ENCODE data around the gene OGDHL.
"Not testable (repeated sequence)": the region's sequence is repeated elsewhere in the genome, so short reads cannot be mapped to it uniquely, and the experiment has no call there.

Gene OGDHL

DNA sequence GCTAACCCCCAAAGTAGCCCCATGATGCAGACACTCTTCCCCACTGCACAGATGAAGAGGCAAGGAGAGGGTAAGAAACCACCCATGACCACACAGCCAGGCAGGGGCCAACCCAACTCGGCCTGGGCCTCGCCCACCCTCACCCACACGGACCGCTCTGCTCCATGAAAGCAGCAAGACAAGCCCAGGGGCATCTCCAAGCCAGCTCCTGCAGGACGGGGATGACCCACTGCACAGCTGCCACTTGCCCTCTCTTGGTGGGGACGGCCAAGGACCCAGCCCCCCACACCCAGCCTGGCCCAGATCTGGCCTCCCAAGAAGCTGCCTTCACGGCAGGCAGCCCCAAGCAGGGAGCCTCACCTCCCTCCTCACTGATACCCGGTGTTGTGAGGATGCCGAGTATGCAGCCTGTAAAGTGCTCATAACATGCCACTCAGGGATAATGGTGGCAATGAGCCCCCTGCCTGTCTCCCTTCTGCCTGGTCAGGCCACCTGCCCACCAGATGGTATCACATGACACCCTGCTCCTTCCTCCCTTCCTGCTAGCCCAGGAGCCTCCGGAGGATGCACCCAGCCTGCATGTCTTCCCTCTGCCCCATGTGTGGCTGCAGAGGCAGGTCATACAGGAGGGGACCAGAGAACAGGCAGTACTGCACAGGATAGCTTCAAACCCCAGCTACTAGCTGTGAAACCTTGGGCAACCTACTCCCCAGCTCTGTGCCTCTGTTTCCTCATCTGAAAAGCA lies 23.3 kb downstream of the OGDHL start:
- DNase-seq, result no peak

- DNase-seq, result no peak
Measured at GRCh38 chr10:49737474-49738201, 24.5 kb downstream of the OGDHL start.

DNA sequence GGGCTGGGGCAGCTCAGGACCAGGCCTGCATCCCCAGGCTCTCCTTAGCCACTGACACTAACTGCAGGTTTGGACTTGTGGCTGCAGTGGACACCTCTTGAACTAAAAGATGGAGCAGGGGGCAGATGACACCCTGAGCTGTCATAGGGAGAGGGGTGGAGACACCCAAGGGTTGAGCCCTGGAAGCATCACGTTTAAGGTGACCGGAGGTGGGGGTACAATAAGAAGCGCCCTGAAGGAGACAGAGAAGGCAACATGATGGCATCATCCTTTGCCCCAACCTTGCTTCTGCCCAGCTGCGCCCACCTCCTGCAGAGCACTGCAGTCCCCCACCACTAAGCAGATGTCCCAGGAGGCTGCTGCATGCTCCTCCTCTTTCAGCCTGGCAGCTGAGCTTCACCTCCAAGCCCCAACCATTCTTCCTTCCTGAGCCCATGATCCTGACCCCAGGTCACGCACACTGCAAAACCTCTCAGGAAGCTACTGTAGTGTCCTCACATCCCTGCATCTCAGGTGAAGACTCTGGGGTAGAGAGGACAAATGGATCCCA lies 25.5 kb downstream of the OGDHL start:
- DNase-seq, result no peak

- no peak for DNase-seq
Measured at GRCh38 chr10:49735848-49736563, 26.1 kb downstream of the OGDHL start.

DNA sequence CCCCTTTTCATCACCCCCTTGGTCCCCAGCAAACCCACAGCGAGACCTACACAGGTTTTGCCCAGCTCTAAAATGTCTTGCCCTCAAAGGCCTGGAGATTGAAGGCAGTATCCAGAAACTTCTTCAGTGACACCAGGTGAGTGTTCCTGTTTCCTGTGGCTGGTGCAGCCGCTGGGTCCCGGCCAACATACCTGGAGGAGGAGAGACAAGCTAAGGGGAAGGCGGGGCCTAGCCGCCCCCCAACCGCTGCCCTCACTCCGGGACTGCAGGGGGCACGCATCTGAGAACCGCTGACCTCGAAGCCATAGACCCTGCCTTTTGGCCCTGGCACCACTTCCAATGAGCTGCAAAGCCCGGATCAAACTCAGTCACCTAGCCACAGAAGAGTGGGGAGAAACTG lies 27.0 kb downstream of the OGDHL start:
- no peak for DNase-seq

DNA sequence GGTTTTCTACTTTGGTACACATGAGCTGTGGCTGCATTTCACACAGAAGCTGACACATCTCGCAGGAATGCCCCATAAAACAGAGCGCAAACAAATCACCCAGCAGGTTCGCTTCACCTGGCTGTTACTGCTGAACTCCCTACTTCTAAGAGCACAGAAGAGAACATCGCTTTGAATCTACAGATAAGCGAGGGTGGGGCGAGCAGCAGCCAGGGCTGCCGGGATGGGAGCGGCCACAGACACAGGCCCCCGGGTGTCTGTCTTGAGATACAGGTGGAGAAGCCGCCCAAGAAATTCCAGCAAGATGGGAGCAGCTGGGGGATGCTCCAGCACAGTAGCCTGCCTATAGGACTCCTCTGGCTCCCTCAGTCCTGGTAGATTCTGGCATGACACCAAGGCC lies 27.4 kb downstream of the OGDHL start:
- no peak for DNase-seq

- DNase-seq, result no peak
Measured at GRCh38 chr10:49733866-49734265, 28.3 kb downstream of the OGDHL start.

DNA sequence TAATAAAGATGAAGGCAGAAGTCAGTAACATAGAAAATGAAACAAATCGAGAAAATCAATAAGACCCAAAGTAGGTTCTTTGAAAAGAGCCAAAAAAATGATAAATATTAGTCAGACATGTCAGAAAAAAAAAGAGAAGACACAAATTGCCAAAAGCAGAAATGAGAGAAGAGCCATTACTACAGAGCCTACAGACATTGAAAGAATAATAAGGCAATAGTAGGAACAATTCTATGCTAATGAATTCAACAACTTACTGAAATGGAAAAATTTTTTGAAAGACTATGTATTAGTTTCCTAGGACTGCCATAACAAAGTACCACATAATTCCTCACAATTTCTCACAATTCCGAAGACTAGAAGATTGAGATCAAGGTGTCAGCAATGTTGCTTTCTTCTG lies 35.5 kb downstream of the OGDHL start:
- no peak for DNase-seq

GRCh38 chr10:49715157-49715556 lies 47.0 kb downstream of the OGDHL start:
- DNase-seq, result not testable (repeated sequence)

GRCh38 chr10:49713266-49713665 lies 48.9 kb downstream of the OGDHL start:
- no peak for DNase-seq

GRCh38 chr10:49711481-49711880 lies 50.6 kb downstream of the OGDHL start:
- no peak for DNase-seq

GRCh38 chr10:49710966-49711365 lies 51.2 kb downstream of the OGDHL start:
- DNase-seq, result no peak

GRCh38 chr10:49709934-49710333 lies 52.2 kb downstream of the OGDHL start:
- no peak for DNase-seq

DNA sequence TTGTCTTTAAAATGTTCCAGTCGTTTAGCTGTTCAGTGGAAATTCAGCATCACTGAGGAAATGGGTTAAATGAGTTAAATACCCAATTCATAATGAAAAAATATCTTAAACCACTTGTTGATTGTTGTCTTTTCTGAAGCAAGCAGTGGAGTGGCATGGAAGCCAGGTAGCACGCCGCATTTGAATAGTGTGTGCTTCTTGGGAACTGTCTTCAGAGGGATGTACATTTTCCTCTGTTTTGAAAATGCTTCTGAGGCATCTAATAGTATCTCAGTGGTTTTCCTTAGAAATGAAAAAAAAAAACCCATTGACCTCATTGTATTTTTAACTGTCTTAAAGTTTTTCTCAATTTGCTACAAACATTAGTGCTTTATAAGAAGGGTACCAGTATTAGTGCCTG lies 54.5 kb downstream of the OGDHL start:
- no peak for DNase-seq

DNA sequence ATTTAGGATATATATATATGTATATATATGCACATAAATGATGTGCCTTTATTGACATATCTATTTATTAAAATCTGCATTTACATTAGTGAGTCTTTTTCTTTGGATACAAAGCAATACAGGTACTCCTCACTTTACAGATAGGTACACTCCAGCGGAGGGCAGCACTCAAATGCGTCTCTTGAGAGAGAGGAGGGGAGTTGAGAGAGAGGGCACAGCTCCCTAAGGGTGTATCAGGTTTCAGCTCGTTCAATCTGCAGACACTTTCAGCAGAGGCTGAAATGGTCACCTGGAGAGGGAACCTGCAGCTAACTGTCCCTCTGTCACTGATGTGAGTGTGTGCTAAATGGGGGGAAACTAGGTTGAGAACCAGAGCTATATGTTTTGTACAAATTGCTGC lies 61.1 kb downstream of the OGDHL start:
- DNase-seq, result peak in 1 of 2 experiments; percentile 3

- no peak for DNase-seq
Measured at GRCh38 chr10:49700211-49700610, 61.9 kb downstream of the OGDHL start.

DNA sequence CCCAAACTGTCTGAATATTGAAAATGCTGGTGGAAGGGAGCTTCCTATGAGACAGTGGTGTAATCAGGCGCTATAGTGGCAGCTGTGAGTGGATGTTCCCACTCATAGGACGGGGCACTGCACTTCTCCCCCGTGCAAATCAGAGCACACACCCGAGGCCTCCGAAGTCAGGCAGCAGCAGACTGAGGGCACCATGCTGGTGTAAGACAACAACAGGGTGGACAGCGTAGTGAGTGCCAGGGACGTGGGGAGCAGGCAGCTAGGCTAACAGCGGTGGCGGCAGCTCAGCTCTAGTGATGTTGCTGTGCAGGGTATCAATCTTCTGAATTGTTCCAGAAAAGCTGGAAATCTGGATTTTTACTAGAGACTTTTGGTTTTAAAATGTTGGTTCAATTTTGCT lies 63.4 kb downstream of the OGDHL start:
- DNase-seq, result no peak

- DNase-seq, result no peak
Measured at GRCh38 chr10:49696311-49696710, 65.8 kb downstream of the OGDHL start.

DNA sequence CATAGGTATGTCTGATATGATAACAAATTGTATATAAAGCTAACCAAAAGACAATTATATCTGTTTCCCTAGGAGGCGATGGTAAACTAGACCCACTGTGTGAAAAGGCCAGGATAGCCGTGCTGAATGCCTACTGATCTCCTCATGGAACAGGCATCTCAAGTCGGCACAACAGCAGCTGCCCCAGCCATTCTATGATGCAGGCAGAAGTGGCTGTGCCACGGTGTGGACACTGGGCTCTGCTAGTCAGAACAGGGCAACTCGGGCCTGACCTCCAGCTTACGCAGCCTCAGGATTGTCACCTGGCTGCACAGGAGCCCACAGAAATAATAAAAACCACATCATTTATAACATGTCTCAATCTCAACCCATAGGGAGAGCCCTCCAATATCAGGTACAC lies 67.7 kb downstream of the OGDHL start:
- DNase-seq, result no peak

- no peak for DNase-seq
Measured at GRCh38 chr10:49691588-49691987, 70.5 kb downstream of the OGDHL start.

GRCh38 chr10:49690698-49691356 lies 71.3 kb downstream of the OGDHL start:
- DNase-seq, result no peak

GRCh38 chr10:49689882-49690510 lies 72.1 kb downstream of the OGDHL start:
- no peak for DNase-seq

GRCh38 chr10:49688920-49689319 lies 73.2 kb downstream of the OGDHL start:
- DNase-seq, result no peak
